ENCODE results near the gene DLG3. TPM values are rescaled to one million over a fixed set of nuclear protein-coding genes. Genes with fewer than 3 reads are reported as not detected.

Gene DLG3
- total and polyA plus RNA-seq, 2 of the 8 experiments (the other 6 are each of a cell fraction or from before 2014, with no cell fraction given), result 29.2 to 63.8 TPM

DNA sequence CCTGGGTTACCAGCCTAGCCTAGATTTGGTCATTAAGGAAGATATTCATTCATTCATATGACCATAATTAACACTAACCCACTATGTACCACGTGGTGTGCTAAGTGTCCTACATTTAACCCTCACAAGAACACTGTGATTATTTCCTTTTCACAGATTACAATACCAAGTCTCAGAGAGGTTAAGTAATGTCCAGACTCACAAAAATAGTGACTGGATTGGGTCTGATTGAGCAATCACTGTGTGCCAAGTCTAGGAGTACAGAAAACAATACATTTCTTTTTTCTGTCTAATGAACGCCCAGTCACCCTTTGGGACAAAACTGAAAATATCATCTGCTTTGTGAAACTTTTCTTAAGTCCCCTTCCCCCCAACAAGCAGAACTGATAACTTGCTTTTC is 7.6 kb upstream of the DLG3 start (continued):
- TF ChIP-seq, protein P1, sequence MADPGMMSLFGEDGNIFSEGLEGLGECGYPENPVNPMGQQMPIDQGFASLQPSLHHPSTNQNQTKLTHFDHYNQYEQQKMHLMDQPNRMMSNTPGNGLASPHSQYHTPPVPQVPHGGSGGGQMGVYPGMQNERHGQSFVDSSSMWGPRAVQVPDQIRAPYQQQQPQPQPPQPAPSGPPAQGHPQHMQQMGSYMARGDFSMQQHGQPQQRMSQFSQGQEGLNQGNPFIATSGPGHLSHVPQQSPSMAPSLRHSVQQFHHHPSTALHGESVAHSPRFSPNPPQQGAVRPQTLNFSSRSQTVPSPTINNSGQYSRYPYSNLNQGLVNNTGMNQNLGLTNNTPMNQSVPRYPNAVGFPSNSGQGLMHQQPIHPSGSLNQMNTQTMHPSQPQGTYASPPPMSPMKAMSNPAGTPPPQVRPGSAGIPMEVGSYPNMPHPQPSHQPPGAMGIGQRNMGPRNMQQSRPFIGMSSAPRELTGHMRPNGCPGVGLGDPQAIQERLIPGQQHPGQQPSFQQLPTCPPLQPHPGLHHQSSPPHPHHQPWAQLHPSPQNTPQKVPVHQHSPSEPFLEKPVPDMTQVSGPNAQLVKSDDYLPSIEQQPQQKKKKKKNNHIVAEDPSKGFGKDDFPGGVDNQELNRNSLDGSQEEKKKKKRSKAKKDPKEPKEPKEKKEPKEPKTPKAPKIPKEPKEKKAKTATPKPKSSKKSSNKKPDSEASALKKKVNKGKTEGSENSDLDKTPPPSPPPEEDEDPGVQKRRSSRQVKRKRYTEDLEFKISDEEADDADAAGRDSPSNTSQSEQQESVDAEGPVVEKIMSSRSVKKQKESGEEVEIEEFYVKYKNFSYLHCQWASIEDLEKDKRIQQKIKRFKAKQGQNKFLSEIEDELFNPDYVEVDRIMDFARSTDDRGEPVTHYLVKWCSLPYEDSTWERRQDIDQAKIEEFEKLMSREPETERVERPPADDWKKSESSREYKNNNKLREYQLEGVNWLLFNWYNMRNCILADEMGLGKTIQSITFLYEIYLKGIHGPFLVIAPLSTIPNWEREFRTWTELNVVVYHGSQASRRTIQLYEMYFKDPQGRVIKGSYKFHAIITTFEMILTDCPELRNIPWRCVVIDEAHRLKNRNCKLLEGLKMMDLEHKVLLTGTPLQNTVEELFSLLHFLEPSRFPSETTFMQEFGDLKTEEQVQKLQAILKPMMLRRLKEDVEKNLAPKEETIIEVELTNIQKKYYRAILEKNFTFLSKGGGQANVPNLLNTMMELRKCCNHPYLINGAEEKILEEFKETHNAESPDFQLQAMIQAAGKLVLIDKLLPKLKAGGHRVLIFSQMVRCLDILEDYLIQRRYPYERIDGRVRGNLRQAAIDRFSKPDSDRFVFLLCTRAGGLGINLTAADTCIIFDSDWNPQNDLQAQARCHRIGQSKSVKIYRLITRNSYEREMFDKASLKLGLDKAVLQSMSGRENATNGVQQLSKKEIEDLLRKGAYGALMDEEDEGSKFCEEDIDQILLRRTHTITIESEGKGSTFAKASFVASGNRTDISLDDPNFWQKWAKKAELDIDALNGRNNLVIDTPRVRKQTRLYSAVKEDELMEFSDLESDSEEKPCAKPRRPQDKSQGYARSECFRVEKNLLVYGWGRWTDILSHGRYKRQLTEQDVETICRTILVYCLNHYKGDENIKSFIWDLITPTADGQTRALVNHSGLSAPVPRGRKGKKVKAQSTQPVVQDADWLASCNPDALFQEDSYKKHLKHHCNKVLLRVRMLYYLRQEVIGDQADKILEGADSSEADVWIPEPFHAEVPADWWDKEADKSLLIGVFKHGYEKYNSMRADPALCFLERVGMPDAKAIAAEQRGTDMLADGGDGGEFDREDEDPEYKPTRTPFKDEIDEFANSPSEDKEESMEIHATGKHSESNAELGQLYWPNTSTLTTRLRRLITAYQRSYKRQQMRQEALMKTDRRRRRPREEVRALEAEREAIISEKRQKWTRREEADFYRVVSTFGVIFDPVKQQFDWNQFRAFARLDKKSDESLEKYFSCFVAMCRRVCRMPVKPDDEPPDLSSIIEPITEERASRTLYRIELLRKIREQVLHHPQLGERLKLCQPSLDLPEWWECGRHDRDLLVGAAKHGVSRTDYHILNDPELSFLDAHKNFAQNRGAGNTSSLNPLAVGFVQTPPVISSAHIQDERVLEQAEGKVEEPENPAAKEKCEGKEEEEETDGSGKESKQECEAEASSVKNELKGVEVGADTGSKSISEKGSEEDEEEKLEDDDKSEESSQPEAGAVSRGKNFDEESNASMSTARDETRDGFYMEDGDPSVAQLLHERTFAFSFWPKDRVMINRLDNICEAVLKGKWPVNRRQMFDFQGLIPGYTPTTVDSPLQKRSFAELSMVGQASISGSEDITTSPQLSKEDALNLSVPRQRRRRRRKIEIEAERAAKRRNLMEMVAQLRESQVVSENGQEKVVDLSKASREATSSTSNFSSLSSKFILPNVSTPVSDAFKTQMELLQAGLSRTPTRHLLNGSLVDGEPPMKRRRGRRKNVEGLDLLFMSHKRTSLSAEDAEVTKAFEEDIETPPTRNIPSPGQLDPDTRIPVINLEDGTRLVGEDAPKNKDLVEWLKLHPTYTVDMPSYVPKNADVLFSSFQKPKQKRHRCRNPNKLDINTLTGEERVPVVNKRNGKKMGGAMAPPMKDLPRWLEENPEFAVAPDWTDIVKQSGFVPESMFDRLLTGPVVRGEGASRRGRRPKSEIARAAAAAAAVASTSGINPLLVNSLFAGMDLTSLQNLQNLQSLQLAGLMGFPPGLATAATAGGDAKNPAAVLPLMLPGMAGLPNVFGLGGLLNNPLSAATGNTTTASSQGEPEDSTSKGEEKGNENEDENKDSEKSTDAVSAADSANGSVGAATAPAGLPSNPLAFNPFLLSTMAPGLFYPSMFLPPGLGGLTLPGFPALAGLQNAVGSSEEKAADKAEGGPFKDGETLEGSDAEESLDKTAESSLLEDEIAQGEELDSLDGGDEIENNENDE (IDR thresholded peaks at IDR 0.05; ENCODE audit: insufficient replicate concordance, low read length), result no peak
- TF ChIP-seq SRF (IDR thresholded peaks at IDR 0.05; ENCODE audit: low read depth, low read length), result no peak
- TF ChIP-seq, protein P2, sequence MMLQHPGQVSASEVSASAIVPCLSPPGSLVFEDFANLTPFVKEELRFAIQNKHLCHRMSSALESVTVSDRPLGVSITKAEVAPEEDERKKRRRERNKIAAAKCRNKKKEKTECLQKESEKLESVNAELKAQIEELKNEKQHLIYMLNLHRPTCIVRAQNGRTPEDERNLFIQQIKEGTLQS (IDR thresholded peaks at IDR 0.05; ENCODE audit: insufficient read depth, low read depth, low read length), result no peak
- no peak for TF ChIP-seq POU5F1 (IDR thresholded peaks at IDR 0.05; ENCODE audit: low read depth, low read length)
- TF ChIP-seq ASH2L (IDR thresholded peaks at IDR 0.05; ENCODE audit: low read length), result no peak
- TF ChIP-seq GTF2F1 (IDR thresholded peaks at IDR 0.05; ENCODE audit: borderline replicate concordance, low read depth, low read length), result no peak
- no peak for TF ChIP-seq BACH1 (IDR thresholded peaks at IDR 0.05; ENCODE audit: low read length)
- TF ChIP-seq KDM4A (IDR thresholded peaks at IDR 0.05; ENCODE audit: low read depth, low read length, severe bottlenecking), result no peak
- TF ChIP-seq TCF12 (IDR thresholded peaks at IDR 0.05; ENCODE audit: low read depth, low read length), result no peak
- no peak for TF ChIP-seq SIX5 (IDR thresholded peaks at IDR 0.05; ENCODE audit: low read depth, low read length)
- no peak for TF ChIP-seq SUZ12 (IDR thresholded peaks at IDR 0.05; ENCODE audit: low read length)
- no peak for TF ChIP-seq CHD1 (IDR thresholded peaks at IDR 0.05; ENCODE audit: low read depth, low read length)
- TF ChIP-seq RXRA (IDR thresholded peaks at IDR 0.05; ENCODE audit: insufficient read depth, low read depth, low read length), result no peak
